DOHH2 (cell line): Measurements from ENCODE around the gene TM9SF4.

Experiments used
- CTCF ChIP-seq: fragments of 200-600 bp; sonication (generic); IDR thresholded peaks from one replicate; pipeline ENCODE4 v1.5.1; 2014; ENCODE audit warnings: antibody characterized with exemption, mild to moderate bottlenecking, low read depth, low read length; ENCODE audit not compliant: poor library complexity, severe bottlenecking
- EZH2phosphoT487 ChIP-seq: fragments of 200-600 bp; sonication (generic); IDR thresholded peaks from 2 replicates; pipeline ENCODE4 v1.6.1; 2017; ENCODE audit warnings: borderline replicate concordance, mild to moderate bottlenecking, antibody characterized with exemption, low read length, moderate library complexity, mixed read lengths

- TF ChIP-seq CTCF (no peak), EZH2phosphoT487 (no peak)
Observed at GRCh38 chr20:32167552-32167951, 58.0 kb downstream of the TM9SF4 start.
